ENCODE measurements around the gene EHMT1. TPM values are rescaled to one million over a fixed set of nuclear protein-coding genes. Genes with fewer than 3 reads are reported as not detected.

The EHMT1 gene
- total and polyA plus RNA-seq, 2 of the 8 experiments (the other 6 are each of a cell fraction or from before 2014, with no cell fraction given): 95.7 to 163 TPM

DNA sequence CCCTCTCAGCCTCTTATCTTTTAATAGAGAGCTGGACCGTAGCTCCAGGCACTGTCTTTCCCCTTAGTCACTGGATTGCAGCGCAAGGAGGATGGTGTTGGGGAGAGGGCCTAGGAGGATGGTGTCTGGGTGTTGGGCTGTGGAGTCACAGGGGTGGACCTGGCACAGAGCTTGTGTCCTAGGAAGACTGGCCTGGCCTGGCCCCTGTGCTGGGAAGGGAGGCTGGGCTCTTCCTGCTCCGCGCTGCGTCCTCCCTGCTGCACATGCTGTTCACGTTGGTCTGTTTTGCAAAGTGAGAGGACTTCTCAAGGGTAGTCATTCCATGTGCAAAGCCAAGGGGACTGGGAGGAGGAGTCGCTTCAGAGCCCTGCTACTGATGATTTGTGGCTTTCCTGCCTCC, 123.9 kb downstream of the EHMT1 start:
- Histone ChIP-seq H3K4me2 (ENCODE audit: insufficient read depth in 1 of 2, low read depth in 2 of 2, low read length in 2 of 2) (no peak overlapping the region), H2AFZ (ENCODE audit: low read length) (no peak overlapping the region), H2BK12ac (ENCODE audit: low read depth, low read length) (no peak overlapping the region), H3K4me3 (ENCODE audit: extremely low read depth in 1 of 4, insufficient read depth in 2 of 4, low read depth in 3 of 4, low read length in 4 of 4) (no peak overlapping the region), H3K56ac (replicated peaks; ENCODE audit: insufficient read length, low read depth, low read length) (no peak overlapping the region), H3K79me1 (ENCODE audit: low read depth, low read length) (peaks cover 12% of the 10 kb centered on the region), H2AK5ac (ENCODE audit: low read depth, low read length) (no peak overlapping the region), H4K8ac (ENCODE audit: extremely low read depth, insufficient read depth, low read length) (no peak overlapping the region), H3K9ac (replicated peaks in 1 of 4; ENCODE audit: extremely low read depth in 1 of 4, low read depth in 3 of 4, low read length in 3 of 4) (no peak overlapping the region), H3K79me2 (ENCODE audit: control insufficient read depth in 1 of 2, insufficient read depth in 2 of 2, low read length in 2 of 2) (peaks cover 0 to 20% of the 10 kb centered on the region in 2 experiments; a peak in 1 of 4 replicates), H2BK20ac (ENCODE audit: low read length) (no peak overlapping the region), H4K20me1 (replicated peaks in 1 of 2; ENCODE audit: control insufficient read depth in 1 of 2, insufficient read depth in 2 of 2, low read length in 2 of 2) (peaks cover 0 to 7% of the 10 kb centered on the region in 2 experiments), H3K18ac (ENCODE audit: extremely low read depth, low read length) (no peak overlapping the region), H4K5ac (ENCODE audit: insufficient read length, low read depth, low read length) (no peak overlapping the region), H3K36me3 (ENCODE audit: control insufficient read depth in 2 of 4, insufficient read depth in 4 of 4, low read length in 3 of 4) (peaks cover 2 to 24% (median 5%) of the 10 kb centered on the region in 4 experiments; a peak in 6 of 8 replicates), H3K27me3 (replicated peaks in 1 of 4; ENCODE audit: control insufficient read depth in 3 of 4, extremely low read depth in 1 of 4, insufficient read depth in 3 of 4, low read length in 3 of 4) (no peaks in the 10 kb centered on the region), H3K14ac (ENCODE audit: insufficient read length) (no peak overlapping the region), H3K27ac (ENCODE audit: low read depth, low read length) (no peak overlapping the region), H3K23me2 (ENCODE audit: low read depth, low read length) (no peaks in the 10 kb centered on the region), H2BK120ac (replicated peaks; ENCODE audit: low read depth, low read length) (no peak overlapping the region), H3K9me3 (ENCODE audit: insufficient read depth in 2 of 2, low read depth in 1 of 2, low read length in 1 of 2) (no peaks in the 10 kb centered on the region), H3K4me1 (replicated peaks in 1 of 4; ENCODE audit: control insufficient read depth in 3 of 4, insufficient read depth in 4 of 4, low read length in 3 of 4) (peaks cover 3 to 4% (median 3%) of the 10 kb centered on the region in 4 experiments; a peak in 5 of 7 replicates), H3K4ac (replicated peaks; ENCODE audit: insufficient read length, low read depth, low read length) (no peak overlapping the region), H2BK15ac (ENCODE audit: low read length) (no peak overlapping the region), H4K91ac (replicated peaks; ENCODE audit: insufficient read length, low read length) (no peak overlapping the region), H2BK5ac (ENCODE audit: low read depth, low read length) (0 out of 2 replicates have a peak overlapping the region, but pooled peaks have one; percentile 39), H3K23ac (ENCODE audit: insufficient read length) (no peak overlapping the region)
- POLR2A ChIA-PET (ENCODE audit: partially characterized antibody): interaction anchor here (0.7 kb wide), 1 partner anchor 16 kb away, joined by 3 read pairs; no protein-coding TSS in a partner anchor
- WGBS, 2 experiments (ENCODE audit: extremely low coverage in 1 of 2, insufficient coverage in 1 of 2, insufficient read length in 1 of 2, insufficient replicate concordance in 2 of 2, low coverage in 1 of 2, low lambda C conversion rate in 2 of 2, missing lambda C conversion rate in 1 of 2): 82% methylated on average over 7 of the region's 7 CpGs; no CpG with 5 or more reads in 1 of the 2 experiments
- FAIRE-seq: no peak
- DNase-seq (ENCODE audit: low read depth in 1 of 2, low spot score in 2 of 2): no peak
- CTCF ChIA-PET (ENCODE audit: partially characterized antibody): no interaction called here
- TF ChIP-seq RFX5 (IDR thresholded peaks at IDR 0.05; ENCODE audit: borderline replicate concordance, low read depth, low read length) (no peak), POU5F1 (IDR thresholded peaks at IDR 0.05; ENCODE audit: low read depth, low read length) (no peak), BCL11A (IDR thresholded peaks at IDR 0.05; ENCODE audit: low read depth in 2 of 2, low read length in 2 of 2) (no peak), JUND (IDR thresholded peaks at IDR 0.05; ENCODE audit: low read length) (no peak), EGR1 (IDR thresholded peaks at IDR 0.05; ENCODE audit: borderline replicate concordance, low read depth, low read length) (no peak), SP4 (IDR thresholded peaks at IDR 0.05; ENCODE audit: low read length) (no peak), NANOG (IDR thresholded peaks at IDR 0.05; ENCODE audit: insufficient read depth, low read depth, low read length, poor library complexity, severe bottlenecking) (no peak), TBP (IDR thresholded peaks at IDR 0.05; ENCODE audit: low read depth, low read length) (no peak)

All from H1 (cell line).